WTC11 (cell line): Measurements from ENCODE around the gene STX4. TPM values are rescaled to one million over a fixed set of nuclear protein-coding genes. Genes with fewer than 3 reads are reported as not detected.

Experiments used
- ATAC-seq: fragments of 200-7000 bp; cut with Tn5 transposase; 2 replicates; pipeline ENCODE4 v1.10.0; 2021; ENCODE audit warnings: mild to moderate bottlenecking, moderate library complexity
- CTCF ChIA-PET: fragments of 300-600 bp; sonication (Branson Sonifier 250); formaldehyde crosslinking; loops from one replicate; lab custom pipeline; 2021; ENCODE audit warnings: antibody characterized with exemption; lab: Charles Lee
- POLR2A ChIA-PET: fragments of 350-600 bp; sonication (Branson Sonifier 250); formaldehyde crosslinking; loops from one replicate; lab custom pipeline; 2021; ENCODE audit warnings: antibody characterized with exemption; lab: Charles Lee
- DNase-seq: peaks from one replicate; pipeline ENCODE4 v3.0.0; 2021; ENCODE audit warnings: low spot score
- H3K27ac Mint-ChIP-seq: 2 replicates; pipeline ENCODE4 v1.8.0; 2021; ENCODE audit warnings: mixed read lengths
- H3K27me3 Mint-ChIP-seq: 2 replicates; pipeline ENCODE4 v1.8.0; 2021; ENCODE audit warnings: low read depth, mild to moderate bottlenecking, moderate library complexity, mixed read lengths
- H3K36me3 Mint-ChIP-seq: 2 replicates; pipeline ENCODE4 v1.8.0; 2021; ENCODE audit warnings: mixed read lengths
- H3K4me1 Mint-ChIP-seq: 2 replicates; pipeline ENCODE4 v1.8.0; 2022; ENCODE audit warnings: mixed read lengths
- H3K4me3 Mint-ChIP-seq: 2 replicates; pipeline ENCODE4 v1.8.0; 2021; ENCODE audit warnings: mild to moderate bottlenecking, moderate library complexity, mixed read lengths
- H3K9me3 Mint-ChIP-seq: 2 replicates; pipeline ENCODE4 v1.8.0; 2021; ENCODE audit warnings: mixed read lengths
- CBFB ChIP-seq: sonication (generic); formaldehyde crosslinking; IDR thresholded peaks from 2 replicates; pipeline ENCODE4 v1.8.1; 2022; ENCODE audit warnings: mild to moderate bottlenecking, low read depth, missing genetic modification reagents
- GABPB1 ChIP-seq: sonication (generic); formaldehyde crosslinking; IDR thresholded peaks from 2 replicates; pipeline ENCODE4 v1.8.1; 2023; ENCODE audit warnings: mild to moderate bottlenecking, missing genetic modification reagents
- NR3C1 ChIP-seq: sonication (generic); formaldehyde crosslinking; conservative IDR thresholded peaks from 2 replicates; pipeline ENCODE4 v1.8.1; 2023; ENCODE audit warnings: low read depth, mild to moderate bottlenecking, missing genetic modification reagents
- OVOL2 ChIP-seq: fragments of 250-450 bp; sonication (Bioruptor Pico); IDR thresholded peaks from 2 replicates; pipeline ENCODE4 v1.9.0; 2021; ENCODE audit warnings: mild to moderate bottlenecking, borderline replicate concordance
- PRDM15 ChIP-seq: sonication (generic); formaldehyde crosslinking; IDR thresholded peaks from 2 replicates; pipeline ENCODE4 v1.8.0; 2022; ENCODE audit warnings: missing genetic modification reagents
- SP1 ChIP-seq: sonication (generic); formaldehyde crosslinking; conservative IDR thresholded peaks from 2 replicates; pipeline ENCODE4 v1.8.1; 2022; ENCODE audit warnings: missing genetic modification reagents
- STAT6 ChIP-seq: sonication (generic); formaldehyde crosslinking; conservative IDR thresholded peaks from 2 replicates; pipeline ENCODE4 v1.8.1; 2023; ENCODE audit warnings: mild to moderate bottlenecking, low read depth, missing genetic modification reagents, moderate library complexity
- ZBTB21 ChIP-seq: sonication (generic); formaldehyde crosslinking; IDR thresholded peaks from 2 replicates; pipeline ENCODE4 v1.8.1; 2023; ENCODE audit warnings: mild to moderate bottlenecking, missing genetic modification reagents, borderline replicate concordance
- ZNF121 ChIP-seq: sonication (generic); formaldehyde crosslinking; IDR thresholded peaks from 2 replicates; pipeline ENCODE4 v1.8.0; 2023; ENCODE audit warnings: missing genetic modification reagents
- ZNF396 ChIP-seq: fragments of 250-450 bp; sonication (Bioruptor Pico); IDR thresholded peaks from 2 replicates; pipeline ENCODE4 v1.8.0; 2021; ENCODE audit warnings: mild to moderate bottlenecking, moderate library complexity, borderline replicate concordance
- ZNF532 ChIP-seq: fragments of 250-450 bp; sonication (Bioruptor Pico); IDR thresholded peaks from 2 replicates; pipeline ENCODE4 v1.9.0; 2021; ENCODE audit warnings: mild to moderate bottlenecking, borderline replicate concordance
- ZSCAN18 ChIP-seq: fragments of 250-450 bp; sonication (Bioruptor Pico); IDR thresholded peaks from 2 replicates; pipeline ENCODE4 v2.1.2; 2022; ENCODE audit warnings: mild to moderate bottlenecking, moderate library complexity
- total RNA-seq: library from RNA; stranded (reverse); gene quantifications from 3 replicates; pipeline ENCODE4 v1.2.3, GENCODE V29; 2021
- TF ChIP-seq, protein P1 (sequence below): sonication (generic); formaldehyde crosslinking; IDR thresholded peaks from 2 replicates; pipeline ENCODE4 v1.8.0; 2022; ENCODE audit warnings: mild to moderate bottlenecking, missing genetic modification reagents
- TF ChIP-seq, protein P2 (sequence below): sonication (generic); formaldehyde crosslinking; IDR thresholded peaks from 2 replicates; pipeline ENCODE4 v1.8.1; 2023; ENCODE audit warnings: mild to moderate bottlenecking, missing genetic modification reagents
- TF ChIP-seq, protein P3 (sequence below): fragments of 250-450 bp; sonication (Bioruptor Pico); IDR thresholded peaks from 2 replicates; pipeline ENCODE4 v1.9.0; 2021; ENCODE audit warnings: mild to moderate bottlenecking

The STX4 gene
- total RNA-seq, 1 experiment from 2014 or later: 38.4 TPM

DNA sequence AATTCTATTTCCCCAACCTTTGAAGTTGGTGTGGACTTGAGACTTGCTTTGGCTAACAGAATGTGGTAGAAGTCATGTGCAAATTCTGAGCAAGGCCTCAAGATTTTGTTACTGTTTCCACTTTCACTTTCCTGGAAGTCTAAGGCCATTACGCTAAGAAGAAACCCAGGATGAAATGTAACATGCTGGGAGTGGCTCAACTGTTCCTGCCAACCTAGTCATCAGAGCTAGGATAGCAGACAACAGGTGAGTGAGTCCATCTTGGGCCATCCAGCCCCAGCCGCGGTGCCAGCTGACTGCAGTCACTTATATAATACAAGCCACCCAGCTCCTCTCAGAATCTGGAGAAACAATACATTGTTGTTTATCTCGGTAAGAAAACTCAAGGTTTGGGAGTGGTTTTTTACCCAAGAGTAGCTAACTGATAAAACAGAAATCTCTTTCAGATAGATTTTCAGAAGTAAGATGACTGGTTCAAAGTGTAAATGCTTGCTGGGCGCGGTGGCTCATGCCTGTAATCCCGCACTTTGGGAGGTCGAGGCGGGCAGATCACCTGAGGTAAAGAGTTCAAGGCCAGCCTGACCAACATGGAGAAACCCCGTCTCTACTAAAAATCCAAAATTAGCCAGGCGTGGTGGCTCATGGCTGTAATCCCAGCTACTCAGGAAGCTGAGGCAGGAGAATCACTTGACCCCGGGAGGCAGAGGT, 10.7 kb upstream of the STX4 start:
- DNase-seq (no peak), ATAC-seq (no peak)
- Mint-ChIP-seq H3K4me3 (no peak overlapping the region), H3K27me3 (no peaks in the 10 kb centered on the region), H3K4me1 (peaks cover 4% of the 10 kb centered on the region; the same call in 1 of the 2 replicates), H3K27ac (no peak overlapping the region; the same call in 1 of the 2 replicates), H3K36me3 (no peaks in the 10 kb centered on the region), H3K9me3 (no peaks in the 10 kb centered on the region)
- ChIA-PET CTCF (interaction anchor here (1.7 to 3.2 kb wide), 2 partner anchors 19 to 38 kb away, joined by 8 to 11 read pairs; partner anchors contain the start of gene HSD3B7), POLR2A (interaction anchor here (1.1 kb wide), 1 partner anchor 51 kb away, joined by 7 read pairs; the partner anchor contains the start of genes ZNF646 and ZNF668)
- TF ChIP-seq PRDM15 (no peak), ZNF532 (no peak), GABPB1 (CRISPR knock-in tag) (no peak), STAT6 (CRISPR knock-in tag) (no peak), CBFB (CRISPR knock-in tag) (no peak), NR3C1 (CRISPR knock-in tag) (no peak), ZBTB21 (CRISPR knock-in tag) (no peak), ZNF396 (CRISPR knock-in tag) (no peak), SP1 (CRISPR knock-in tag) (no peak), OVOL2 (no peak), ZSCAN18 (CRISPR knock-in tag) (no peak), ZNF121 (CRISPR knock-in tag) (no peak)
- TF ChIP-seq, protein P1, sequence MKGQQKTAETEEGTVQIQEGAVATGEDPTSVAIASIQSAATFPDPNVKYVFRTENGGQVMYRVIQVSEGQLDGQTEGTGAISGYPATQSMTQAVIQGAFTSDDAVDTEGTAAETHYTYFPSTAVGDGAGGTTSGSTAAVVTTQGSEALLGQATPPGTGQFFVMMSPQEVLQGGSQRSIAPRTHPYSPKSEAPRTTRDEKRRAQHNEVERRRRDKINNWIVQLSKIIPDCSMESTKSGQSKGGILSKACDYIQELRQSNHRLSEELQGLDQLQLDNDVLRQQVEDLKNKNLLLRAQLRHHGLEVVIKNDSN (CRISPR knock-in tag): no peak
- TF ChIP-seq, protein P2, sequence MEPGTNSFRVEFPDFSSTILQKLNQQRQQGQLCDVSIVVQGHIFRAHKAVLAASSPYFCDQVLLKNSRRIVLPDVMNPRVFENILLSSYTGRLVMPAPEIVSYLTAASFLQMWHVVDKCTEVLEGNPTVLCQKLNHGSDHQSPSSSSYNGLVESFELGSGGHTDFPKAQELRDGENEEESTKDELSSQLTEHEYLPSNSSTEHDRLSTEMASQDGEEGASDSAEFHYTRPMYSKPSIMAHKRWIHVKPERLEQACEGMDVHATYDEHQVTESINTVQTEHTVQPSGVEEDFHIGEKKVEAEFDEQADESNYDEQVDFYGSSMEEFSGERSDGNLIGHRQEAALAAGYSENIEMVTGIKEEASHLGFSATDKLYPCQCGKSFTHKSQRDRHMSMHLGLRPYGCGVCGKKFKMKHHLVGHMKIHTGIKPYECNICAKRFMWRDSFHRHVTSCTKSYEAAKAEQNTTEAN (CRISPR knock-in tag): no peak
- TF ChIP-seq, protein P3, sequence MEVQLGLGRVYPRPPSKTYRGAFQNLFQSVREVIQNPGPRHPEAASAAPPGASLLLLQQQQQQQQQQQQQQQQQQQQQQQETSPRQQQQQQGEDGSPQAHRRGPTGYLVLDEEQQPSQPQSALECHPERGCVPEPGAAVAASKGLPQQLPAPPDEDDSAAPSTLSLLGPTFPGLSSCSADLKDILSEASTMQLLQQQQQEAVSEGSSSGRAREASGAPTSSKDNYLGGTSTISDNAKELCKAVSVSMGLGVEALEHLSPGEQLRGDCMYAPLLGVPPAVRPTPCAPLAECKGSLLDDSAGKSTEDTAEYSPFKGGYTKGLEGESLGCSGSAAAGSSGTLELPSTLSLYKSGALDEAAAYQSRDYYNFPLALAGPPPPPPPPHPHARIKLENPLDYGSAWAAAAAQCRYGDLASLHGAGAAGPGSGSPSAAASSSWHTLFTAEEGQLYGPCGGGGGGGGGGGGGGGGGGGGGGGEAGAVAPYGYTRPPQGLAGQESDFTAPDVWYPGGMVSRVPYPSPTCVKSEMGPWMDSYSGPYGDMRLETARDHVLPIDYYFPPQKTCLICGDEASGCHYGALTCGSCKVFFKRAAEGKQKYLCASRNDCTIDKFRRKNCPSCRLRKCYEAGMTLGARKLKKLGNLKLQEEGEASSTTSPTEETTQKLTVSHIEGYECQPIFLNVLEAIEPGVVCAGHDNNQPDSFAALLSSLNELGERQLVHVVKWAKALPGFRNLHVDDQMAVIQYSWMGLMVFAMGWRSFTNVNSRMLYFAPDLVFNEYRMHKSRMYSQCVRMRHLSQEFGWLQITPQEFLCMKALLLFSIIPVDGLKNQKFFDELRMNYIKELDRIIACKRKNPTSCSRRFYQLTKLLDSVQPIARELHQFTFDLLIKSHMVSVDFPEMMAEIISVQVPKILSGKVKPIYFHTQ (CRISPR knock-in tag): no peak
